ENCODE measurements around the gene ERBB4. TPM values are rescaled to one million over a fixed set of nuclear protein-coding genes. Genes with fewer than 3 reads are reported as not detected.
A peak's percentile ranks its signal among the peaks of the same experiment; 100 is the strongest.
"Not testable (repeated sequence)": the region's sequence is repeated elsewhere in the genome, so short reads cannot be mapped to it uniquely, and the experiment has no call there.

The ERBB4 gene
- total RNA-seq, 2 donors from 2014 or later, result not detected

- Mint-ChIP-seq H3K4me1 (ENCODE audit: low read depth in 2 of 2) (no peaks in the 10 kb centered on the region), H3K27ac (no peak overlapping the region), H3K9me3 (no peaks in the 10 kb centered on the region), H3K4me3 (no peak overlapping the region), H3K36me3 (no peaks in the 10 kb centered on the region), H3K27me3 (no peaks in the 10 kb centered on the region)
- DNase-seq (ENCODE audit: low spot score), result no peak
- peak in 1 of 2 donors; percentile 66 for ATAC-seq
These were observed 793.1 kb downstream of the ERBB4 start for GRCh38 chr2:211745295-211746097.

- Mint-ChIP-seq H3K4me1 (ENCODE audit: low read depth in 2 of 2) (no peaks in the 10 kb centered on the region), H3K36me3 (no peaks in the 10 kb centered on the region), H3K9me3 (no peaks in the 10 kb centered on the region), H3K27ac (no peak overlapping the region), H3K27me3 (no peaks in the 10 kb centered on the region), H3K4me3 (no peak overlapping the region)
- DNase-seq (ENCODE audit: low spot score) (no peak), ATAC-seq (no peak)
These were observed 794.2 kb downstream of the ERBB4 start for GRCh38 chr2:211744379-211744778.

- H3K4me3 Mint-ChIP-seq, result no peak overlapping the region
- no peak overlapping the region for H3K27ac Mint-ChIP-seq
These were observed 796.6 kb downstream of the ERBB4 start for GRCh38 chr2:211741966-211742365.

DNA sequence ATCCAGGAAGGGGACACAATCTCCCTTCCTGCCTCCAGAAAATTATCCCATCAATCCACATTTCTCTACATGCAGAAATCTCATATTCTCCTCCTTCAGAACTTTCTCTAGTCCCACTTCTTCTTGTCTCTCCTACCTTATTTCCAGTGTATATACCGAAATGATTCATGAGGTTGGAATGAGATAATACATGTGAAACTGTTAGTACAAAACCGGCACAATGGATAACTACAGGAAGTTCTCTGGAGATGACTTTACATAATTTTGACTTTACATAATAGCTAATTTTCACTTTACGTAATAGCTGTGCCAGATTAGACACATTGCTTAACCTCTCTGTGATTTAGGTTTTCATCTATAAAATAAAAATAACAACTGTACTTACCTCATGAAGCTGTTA lies 801.3 kb downstream of the ERBB4 start:
- Mint-ChIP-seq H3K36me3 (no peaks in the 10 kb centered on the region), H3K27me3 (no peaks in the 10 kb centered on the region), H3K4me3 (no peak overlapping the region), H3K4me1 (ENCODE audit: low read depth in 2 of 2) (no peaks in the 10 kb centered on the region), H3K27ac (no peak overlapping the region), H3K9me3 (no peaks in the 10 kb centered on the region)
- ATAC-seq (no peak), DNase-seq (ENCODE audit: low spot score) (no peak)

More at GRCh38 chr2:211741966-211742365, 796.6 kb downstream of the ERBB4 start:
- no peaks in the 10 kb centered on the region for H3K36me3 Mint-ChIP-seq
- no peaks in the 10 kb centered on the region for H3K27me3 Mint-ChIP-seq
- no peaks in the 10 kb centered on the region for H3K4me1 Mint-ChIP-seq (ENCODE audit: low read depth in 2 of 2)
- DNase-seq (ENCODE audit: low spot score), result no peak
- no peaks in the 10 kb centered on the region for H3K9me3 Mint-ChIP-seq
- ATAC-seq, result no peak

GRCh38 chr2:211730215-211730614 lies 808.4 kb downstream of the ERBB4 start:
- Mint-ChIP-seq H3K36me3 (no peaks in the 10 kb centered on the region), H3K4me1 (ENCODE audit: low read depth in 2 of 2) (no peaks in the 10 kb centered on the region), H3K27ac (no peak overlapping the region), H3K27me3 (no peaks in the 10 kb centered on the region), H3K9me3 (no peaks in the 10 kb centered on the region), H3K4me3 (no peak overlapping the region)
- DNase-seq (ENCODE audit: low spot score), result no peak
- no peak for ATAC-seq

GRCh38 chr2:211729433-211729832 lies 809.2 kb downstream of the ERBB4 start:
- H3K36me3 Mint-ChIP-seq, result no peaks in the 10 kb centered on the region
- H3K27ac Mint-ChIP-seq, result no peak overlapping the region
- no peak for ATAC-seq
- no peaks in the 10 kb centered on the region for H3K9me3 Mint-ChIP-seq
- DNase-seq (ENCODE audit: low spot score), result no peak
- no peaks in the 10 kb centered on the region for H3K27me3 Mint-ChIP-seq
- H3K4me1 Mint-ChIP-seq (ENCODE audit: low read depth in 2 of 2), result no peaks in the 10 kb centered on the region
- no peak overlapping the region for H3K4me3 Mint-ChIP-seq

DNA sequence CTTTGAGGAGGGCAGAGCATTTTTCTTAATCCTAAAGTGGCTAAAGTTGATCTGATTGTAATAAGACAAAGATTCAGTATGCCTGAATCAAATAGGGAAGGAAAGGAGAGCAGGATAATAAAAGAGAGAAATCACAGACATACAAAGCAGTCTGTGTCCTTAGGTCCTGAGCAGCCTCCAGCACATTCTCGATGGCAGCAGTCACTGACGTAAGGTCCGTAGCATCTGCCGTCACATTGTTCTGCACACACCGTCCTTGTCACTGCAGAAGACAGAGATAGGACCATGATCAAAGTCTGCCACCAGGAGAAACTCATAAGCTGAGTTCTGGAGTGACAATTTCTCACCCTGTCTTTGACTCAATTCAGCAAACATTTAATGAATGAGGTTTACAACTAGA lies 813.7 kb downstream of the ERBB4 start:
- no peak overlapping the region for H3K27ac Mint-ChIP-seq

GRCh38 chr2:211723398-211723797 lies 815.2 kb downstream of the ERBB4 start:
- no peak for DNase-seq (ENCODE audit: low spot score)
- Mint-ChIP-seq H3K27ac (no peak overlapping the region), H3K27me3 (no peaks in the 10 kb centered on the region), H3K4me1 (ENCODE audit: low read depth in 2 of 2) (no peaks in the 10 kb centered on the region), H3K4me3 (no peak overlapping the region), H3K9me3 (no peaks in the 10 kb centered on the region), H3K36me3 (no peaks in the 10 kb centered on the region)
- no peak for ATAC-seq

More for the DNA sequence above, 813.7 kb downstream of the ERBB4 start:
- no peak overlapping the region for H3K4me3 Mint-ChIP-seq
- H3K36me3 Mint-ChIP-seq, result no peaks in the 10 kb centered on the region
- H3K9me3 Mint-ChIP-seq, result no peaks in the 10 kb centered on the region
- no peak for DNase-seq (ENCODE audit: low spot score)
- H3K27me3 Mint-ChIP-seq, result no peaks in the 10 kb centered on the region
- no peaks in the 10 kb centered on the region for H3K4me1 Mint-ChIP-seq (ENCODE audit: low read depth in 2 of 2)
- ATAC-seq, result no peak

GRCh38 chr2:211722928-211723327 lies 815.7 kb downstream of the ERBB4 start:
- Mint-ChIP-seq H3K4me3 (no peak overlapping the region), H3K27me3 (no peaks in the 10 kb centered on the region), H3K36me3 (no peaks in the 10 kb centered on the region), H3K27ac (no peak overlapping the region), H3K4me1 (ENCODE audit: low read depth in 2 of 2) (no peaks in the 10 kb centered on the region), H3K9me3 (no peaks in the 10 kb centered on the region)
- ATAC-seq (no peak), DNase-seq (ENCODE audit: low spot score) (no peak)

DNA sequence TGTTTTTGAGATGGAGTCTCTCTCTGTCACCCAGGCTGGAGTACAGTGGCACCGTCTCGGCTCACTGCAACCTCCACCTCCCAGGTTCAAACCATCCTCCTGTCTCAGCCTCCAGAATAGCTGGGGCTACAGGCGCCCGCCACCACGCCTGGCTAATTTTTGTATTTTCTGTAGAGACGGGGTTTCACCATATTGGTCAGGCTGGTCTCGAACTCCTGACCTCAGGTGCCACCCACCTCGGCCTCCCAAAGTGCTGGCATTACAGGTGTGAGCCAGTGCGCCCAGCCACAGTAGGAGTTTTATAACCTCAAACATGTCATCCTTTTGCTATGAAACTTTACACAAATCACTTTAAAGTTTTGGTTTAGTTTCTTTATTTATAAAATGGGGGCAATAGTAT lies 816.7 kb downstream of the ERBB4 start:
- not testable (repeated sequence) for H3K27me3 Mint-ChIP-seq; H3K27ac Mint-ChIP-seq; ATAC-seq; H3K4me3 Mint-ChIP-seq; H3K9me3 Mint-ChIP-seq; H3K4me1 Mint-ChIP-seq (ENCODE audit: low read depth in 2 of 2); DNase-seq (ENCODE audit: low spot score); H3K36me3 Mint-ChIP-seq

- Mint-ChIP-seq H3K27ac (no peak overlapping the region), H3K4me3 (no peak overlapping the region), H3K4me1 (ENCODE audit: low read depth in 2 of 2) (no peaks in the 10 kb centered on the region), H3K9me3 (peaks cover 3% of the 10 kb centered on the region), H3K36me3 (no peaks in the 10 kb centered on the region), H3K27me3 (no peaks in the 10 kb centered on the region)
- DNase-seq (ENCODE audit: low spot score) (no peak), ATAC-seq (no peak)
These were observed 829.2 kb downstream of the ERBB4 start for GRCh38 chr2:211709389-211709788.

- DNase-seq (ENCODE audit: low spot score), result no peak
- Mint-ChIP-seq H3K27me3 (no peaks in the 10 kb centered on the region), H3K9me3 (peaks cover 19% of the 10 kb centered on the region), H3K36me3 (peaks cover 7% of the 10 kb centered on the region), H3K4me3 (no peak overlapping the region), H3K27ac (no peak overlapping the region), H3K4me1 (ENCODE audit: low read depth in 2 of 2) (no peaks in the 10 kb centered on the region)
- no peak for ATAC-seq
These were observed 845.9 kb downstream of the ERBB4 start for GRCh38 chr2:211692689-211693088.

DNA sequence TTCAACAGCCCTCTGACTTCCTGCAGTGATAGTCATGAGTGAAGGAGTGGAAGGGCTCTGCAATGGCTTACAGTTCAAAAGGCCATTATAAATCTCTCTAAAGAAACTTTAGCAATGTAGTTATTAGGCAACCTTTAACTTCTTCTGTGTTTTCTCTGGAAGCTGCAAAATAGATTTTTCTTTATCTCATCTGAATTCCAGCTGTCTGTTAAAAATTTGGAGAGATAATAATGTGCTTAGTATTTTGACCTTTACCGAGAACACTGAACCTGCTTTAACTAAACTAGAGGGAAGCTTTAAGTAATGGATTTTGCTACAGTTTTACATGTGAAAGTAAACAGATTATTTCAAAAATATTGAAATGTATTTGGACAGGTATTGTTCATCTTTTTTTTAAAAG lies 847.9 kb downstream of the ERBB4 start:
- DNase-seq (ENCODE audit: low spot score), result no peak
- ATAC-seq, result no peak
- Mint-ChIP-seq H3K4me3 (no peak overlapping the region), H3K9me3 (peaks cover 24% of the 10 kb centered on the region), H3K36me3 (peaks cover 7% of the 10 kb centered on the region), H3K27me3 (no peaks in the 10 kb centered on the region), H3K4me1 (ENCODE audit: low read depth in 2 of 2) (no peaks in the 10 kb centered on the region), H3K27ac (no peak overlapping the region)

DNA sequence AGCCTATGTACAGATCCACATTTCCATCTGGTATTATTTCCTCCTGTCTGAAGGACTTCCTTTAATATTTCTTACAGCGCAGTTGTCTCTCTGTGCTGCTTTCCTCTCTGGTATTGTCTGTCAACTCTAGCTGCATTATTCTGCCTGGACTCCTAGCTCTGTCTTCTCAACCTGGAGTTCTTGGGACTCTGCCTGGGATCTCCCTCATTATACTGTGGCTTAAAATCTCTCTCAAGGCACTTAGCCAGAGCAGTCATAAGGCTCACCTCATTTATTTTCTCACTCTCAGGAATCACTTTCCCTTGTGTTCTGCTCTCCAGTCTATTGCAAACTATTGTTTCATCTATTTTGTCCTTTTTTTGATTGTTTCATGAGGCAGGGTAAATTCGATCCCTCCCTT lies 850.4 kb downstream of the ERBB4 start:
- Mint-ChIP-seq H3K4me1 (ENCODE audit: low read depth in 2 of 2) (no peaks in the 10 kb centered on the region), H3K9me3 (peaks cover 24% of the 10 kb centered on the region), H3K27me3 (no peaks in the 10 kb centered on the region), H3K27ac (no peak overlapping the region), H3K36me3 (peaks cover 7% of the 10 kb centered on the region), H3K4me3 (no peak overlapping the region)
- ATAC-seq, result no peak
- DNase-seq (ENCODE audit: low spot score), result no peak

DNA sequence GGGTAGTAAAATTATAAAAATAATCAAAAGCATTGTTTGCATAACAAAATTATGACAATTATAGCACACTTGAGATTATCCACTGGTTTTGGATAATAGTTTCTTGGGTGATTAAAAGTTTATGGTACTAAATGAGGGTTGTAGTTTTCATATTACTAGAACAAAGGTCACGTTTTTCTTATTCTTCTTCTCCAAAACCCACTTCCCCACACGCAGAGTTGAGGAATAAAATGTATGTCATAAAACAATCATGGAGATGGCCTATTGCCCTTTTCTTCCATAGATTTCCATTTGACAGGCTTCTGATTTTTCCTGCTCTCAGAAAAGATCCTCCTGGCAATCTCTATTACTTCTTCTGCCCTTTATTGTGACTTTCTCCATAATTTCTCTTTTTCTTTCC lies 863.9 kb downstream of the ERBB4 start:
- Mint-ChIP-seq H3K4me1 (ENCODE audit: low read depth in 2 of 2) (no peaks in the 10 kb centered on the region), H3K9me3 (no peaks in the 10 kb centered on the region), H3K4me3 (no peak overlapping the region), H3K27ac (no peak overlapping the region), H3K27me3 (no peaks in the 10 kb centered on the region), H3K36me3 (no peaks in the 10 kb centered on the region)
- no peak for DNase-seq (ENCODE audit: low spot score)
- ATAC-seq, result no peak
